ENCODE measurements around the gene TENT4A.

DNA sequence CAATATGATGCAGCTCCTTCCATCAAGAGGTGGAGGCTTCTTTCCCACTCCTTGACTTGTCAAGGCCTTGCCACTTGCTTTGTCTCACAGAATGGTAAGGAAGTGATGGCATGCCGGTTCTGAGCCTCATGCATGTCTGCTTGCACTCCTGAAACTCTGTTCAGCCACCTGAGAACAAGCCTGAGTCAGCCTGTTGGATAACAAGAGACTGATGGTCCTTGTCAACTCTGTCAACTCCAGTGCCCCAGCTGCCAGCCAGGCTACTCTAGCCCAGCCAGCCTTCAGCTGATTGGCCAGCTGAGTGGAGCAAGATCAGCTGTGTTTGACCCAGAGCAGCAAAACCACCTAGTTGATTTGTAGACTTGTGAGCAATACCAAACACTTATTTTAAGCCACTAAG is 4.4 kb upstream of the TENT4A start:
- TF ChIP-seq, protein P1, sequence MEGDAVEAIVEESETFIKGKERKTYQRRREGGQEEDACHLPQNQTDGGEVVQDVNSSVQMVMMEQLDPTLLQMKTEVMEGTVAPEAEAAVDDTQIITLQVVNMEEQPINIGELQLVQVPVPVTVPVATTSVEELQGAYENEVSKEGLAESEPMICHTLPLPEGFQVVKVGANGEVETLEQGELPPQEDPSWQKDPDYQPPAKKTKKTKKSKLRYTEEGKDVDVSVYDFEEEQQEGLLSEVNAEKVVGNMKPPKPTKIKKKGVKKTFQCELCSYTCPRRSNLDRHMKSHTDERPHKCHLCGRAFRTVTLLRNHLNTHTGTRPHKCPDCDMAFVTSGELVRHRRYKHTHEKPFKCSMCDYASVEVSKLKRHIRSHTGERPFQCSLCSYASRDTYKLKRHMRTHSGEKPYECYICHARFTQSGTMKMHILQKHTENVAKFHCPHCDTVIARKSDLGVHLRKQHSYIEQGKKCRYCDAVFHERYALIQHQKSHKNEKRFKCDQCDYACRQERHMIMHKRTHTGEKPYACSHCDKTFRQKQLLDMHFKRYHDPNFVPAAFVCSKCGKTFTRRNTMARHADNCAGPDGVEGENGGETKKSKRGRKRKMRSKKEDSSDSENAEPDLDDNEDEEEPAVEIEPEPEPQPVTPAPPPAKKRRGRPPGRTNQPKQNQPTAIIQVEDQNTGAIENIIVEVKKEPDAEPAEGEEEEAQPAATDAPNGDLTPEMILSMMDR (IDR thresholded peaks at IDR 0.05; ENCODE audit: borderline replicate concordance, extremely low read depth, low read length, poor library complexity, severe bottlenecking), result no peak
- no peak for TF ChIP-seq EZH2 (IDR thresholded peaks at IDR 0.05; ENCODE audit: borderline replicate concordance, low read depth, low read length, severe bottlenecking)

Measured in DND-41 (cell line).